ENCODE measurements around the gene TSHZ2. TPM values are rescaled to one million over a fixed set of nuclear protein-coding genes. Genes with fewer than 3 reads are reported as not detected.
"Not testable (repeated sequence)": the region's sequence is repeated elsewhere in the genome, so short reads cannot be mapped to it uniquely, and the experiment has no call there.

The TSHZ2 gene
- total RNA-seq, 3 donors from 2014 or later = 31.7 to 106 (median 59.6) TPM

- intact Hi-C loops (cut with DNase I; ENCODE audit: low total_unique reads) = no loop called here
- no peak for DNase-seq (ENCODE audit: low spot score in 2 of 2)
Observed at GRCh38 chr20:53512076-53512475, 539.9 kb downstream of the TSHZ2 start.

GRCh38 chr20:53513168-53513488 lies 541.0 kb downstream of the TSHZ2 start:
- Histone ChIP-seq H3K36me3 (no peaks in the 10 kb centered on the region), H3K4me3 (no peak overlapping the region), H3K4me1 (no peaks in the 10 kb centered on the region), H3K27ac (no peak overlapping the region), H3K27me3 (no peaks in the 10 kb centered on the region), H3K9me3 (peaks cover 3 to 7% of the 10 kb centered on the region in 2 donors)
- DNase-seq (ENCODE audit: low spot score in 2 of 2) = no peak
- TF ChIP-seq POLR2AphosphoS5 (IDR thresholded peaks at IDR 0.05) (no peak), CTCF (IDR thresholded peaks at IDR 0.05) (no peak), POLR2A (IDR thresholded peaks at IDR 0.05) (no peak)
- intact Hi-C loops (cut with DNase I; ENCODE audit: low total_unique reads) = no loop called here

More at GRCh38 chr20:53512076-53512475, 539.9 kb downstream of the TSHZ2 start:
- no peaks in the 10 kb centered on the region for H3K36me3 ChIP-seq
- peaks cover 3 to 7% of the 10 kb centered on the region in 2 donors for H3K9me3 ChIP-seq
- no peak overlapping the region for H3K27ac ChIP-seq
- H3K4me3 ChIP-seq = no peak overlapping the region
- TF ChIP-seq POLR2AphosphoS5 (IDR thresholded peaks at IDR 0.05) (no peak), POLR2A (IDR thresholded peaks at IDR 0.05) (no peak), CTCF (IDR thresholded peaks at IDR 0.05) (no peak)
- H3K4me1 ChIP-seq = no peaks in the 10 kb centered on the region
- H3K27me3 ChIP-seq = no peaks in the 10 kb centered on the region

- H3K9me3 ChIP-seq = peaks cover 3 to 7% of the 10 kb centered on the region in 2 donors
- no peak for DNase-seq (ENCODE audit: low spot score in 2 of 2)
- intact Hi-C loops (cut with DNase I; ENCODE audit: low total_unique reads) = no loop called here
- no peaks in the 10 kb centered on the region for H3K4me1 ChIP-seq
- TF ChIP-seq CTCF (IDR thresholded peaks at IDR 0.05) = no peak
- no peak for TF ChIP-seq POLR2A (IDR thresholded peaks at IDR 0.05)
- TF ChIP-seq POLR2AphosphoS5 (IDR thresholded peaks at IDR 0.05) = no peak
- no peaks in the 10 kb centered on the region for H3K27me3 ChIP-seq
- no peak overlapping the region for H3K27ac ChIP-seq
- H3K36me3 ChIP-seq = no peaks in the 10 kb centered on the region
- H3K4me3 ChIP-seq = no peak overlapping the region
Observed at GRCh38 chr20:53513489-53514298, 541.5 kb downstream of the TSHZ2 start.

GRCh38 chr20:53515749-53516148 lies 543.6 kb downstream of the TSHZ2 start:
- intact Hi-C loops (cut with DNase I; ENCODE audit: low total_unique reads) = loop anchor here (5.0 kb wide), 1 partner anchor 1133 kb away; no protein-coding TSS in a partner anchor
- no peaks in the 10 kb centered on the region for H3K9me3 ChIP-seq
- TF ChIP-seq POLR2A (IDR thresholded peaks at IDR 0.05) = no peak
- TF ChIP-seq CTCF (IDR thresholded peaks at IDR 0.05) = no peak
- no peak for TF ChIP-seq POLR2AphosphoS5 (IDR thresholded peaks at IDR 0.05)
- H3K4me3 ChIP-seq = no peak overlapping the region
- no peak overlapping the region for H3K27ac ChIP-seq
- no peak for DNase-seq (ENCODE audit: low spot score in 2 of 2)
- no peaks in the 10 kb centered on the region for H3K36me3 ChIP-seq
- H3K4me1 ChIP-seq = no peaks in the 10 kb centered on the region
- H3K27me3 ChIP-seq = no peaks in the 10 kb centered on the region

GRCh38 chr20:53517146-53517545 lies 545.0 kb downstream of the TSHZ2 start:
- no peak for TF ChIP-seq POLR2AphosphoS5 (IDR thresholded peaks at IDR 0.05)
- no peaks in the 10 kb centered on the region for H3K4me1 ChIP-seq
- no peaks in the 10 kb centered on the region for H3K9me3 ChIP-seq
- no peaks in the 10 kb centered on the region for H3K27me3 ChIP-seq
- DNase-seq (ENCODE audit: low spot score in 2 of 2) = no peak
- H3K36me3 ChIP-seq = no peaks in the 10 kb centered on the region
- intact Hi-C loops (cut with DNase I; ENCODE audit: low total_unique reads) = loop anchor here (5.0 kb wide), 1 partner anchor 1135 kb away; no protein-coding TSS in a partner anchor
- no peak overlapping the region for H3K27ac ChIP-seq
- H3K4me3 ChIP-seq = no peak overlapping the region

- intact Hi-C loops (cut with DNase I; ENCODE audit: low total_unique reads); H3K4me1 ChIP-seq; H3K27ac ChIP-seq; H3K4me3 ChIP-seq; DNase-seq (ENCODE audit: low spot score in 2 of 2); H3K27me3 ChIP-seq; H3K9me3 ChIP-seq; H3K36me3 ChIP-seq: not testable (repeated sequence)
Observed at GRCh38 chr20:53521421-53521820, 549.3 kb downstream of the TSHZ2 start.

Measured in breast epithelium (tissue), 4 donors.